GM12874 (cell line): ENCODE data around the gene GRM1.

ENCODE experiments used
- TF ChIP-seq, protein P1 (sequence below): IDR thresholded peaks from 2 replicates; pipeline ENCODE4 v1.5.1; 2011; ENCODE audit warnings: low read depth, mild to moderate bottlenecking, control low read depth, low read length, moderate library complexity; ENCODE audit not compliant: insufficient read depth

The GRM1 gene

DNA sequence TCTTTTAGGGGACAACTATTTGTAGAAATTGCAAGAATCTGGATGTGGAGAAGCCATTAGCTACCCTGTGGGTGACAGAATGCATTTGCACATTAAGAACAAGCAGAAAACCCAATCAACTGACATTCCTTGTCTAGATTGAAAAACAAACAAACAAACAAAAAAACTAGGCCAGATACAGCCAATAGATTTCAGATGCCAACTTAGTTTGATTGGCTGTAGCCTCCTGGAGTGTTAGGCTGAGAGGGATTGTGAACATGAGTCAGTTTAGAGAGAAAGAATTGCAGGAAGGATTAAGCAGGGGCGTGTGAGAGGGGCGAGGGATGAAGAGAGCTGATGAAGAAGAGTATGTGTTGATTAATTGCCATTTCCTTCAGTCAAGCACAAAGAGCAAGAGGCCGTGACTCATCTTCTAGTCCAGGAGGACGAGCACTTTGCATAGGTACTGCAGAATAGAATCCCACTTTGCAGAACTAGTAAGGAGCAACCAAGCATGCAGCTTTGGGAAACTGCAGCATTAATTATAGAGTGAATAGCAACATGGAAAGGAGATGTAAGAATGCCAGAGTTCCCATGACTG, 326.7 kb downstream of the GRM1 start:
- TF ChIP-seq, protein P1, sequence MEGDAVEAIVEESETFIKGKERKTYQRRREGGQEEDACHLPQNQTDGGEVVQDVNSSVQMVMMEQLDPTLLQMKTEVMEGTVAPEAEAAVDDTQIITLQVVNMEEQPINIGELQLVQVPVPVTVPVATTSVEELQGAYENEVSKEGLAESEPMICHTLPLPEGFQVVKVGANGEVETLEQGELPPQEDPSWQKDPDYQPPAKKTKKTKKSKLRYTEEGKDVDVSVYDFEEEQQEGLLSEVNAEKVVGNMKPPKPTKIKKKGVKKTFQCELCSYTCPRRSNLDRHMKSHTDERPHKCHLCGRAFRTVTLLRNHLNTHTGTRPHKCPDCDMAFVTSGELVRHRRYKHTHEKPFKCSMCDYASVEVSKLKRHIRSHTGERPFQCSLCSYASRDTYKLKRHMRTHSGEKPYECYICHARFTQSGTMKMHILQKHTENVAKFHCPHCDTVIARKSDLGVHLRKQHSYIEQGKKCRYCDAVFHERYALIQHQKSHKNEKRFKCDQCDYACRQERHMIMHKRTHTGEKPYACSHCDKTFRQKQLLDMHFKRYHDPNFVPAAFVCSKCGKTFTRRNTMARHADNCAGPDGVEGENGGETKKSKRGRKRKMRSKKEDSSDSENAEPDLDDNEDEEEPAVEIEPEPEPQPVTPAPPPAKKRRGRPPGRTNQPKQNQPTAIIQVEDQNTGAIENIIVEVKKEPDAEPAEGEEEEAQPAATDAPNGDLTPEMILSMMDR: no peak

DNA sequence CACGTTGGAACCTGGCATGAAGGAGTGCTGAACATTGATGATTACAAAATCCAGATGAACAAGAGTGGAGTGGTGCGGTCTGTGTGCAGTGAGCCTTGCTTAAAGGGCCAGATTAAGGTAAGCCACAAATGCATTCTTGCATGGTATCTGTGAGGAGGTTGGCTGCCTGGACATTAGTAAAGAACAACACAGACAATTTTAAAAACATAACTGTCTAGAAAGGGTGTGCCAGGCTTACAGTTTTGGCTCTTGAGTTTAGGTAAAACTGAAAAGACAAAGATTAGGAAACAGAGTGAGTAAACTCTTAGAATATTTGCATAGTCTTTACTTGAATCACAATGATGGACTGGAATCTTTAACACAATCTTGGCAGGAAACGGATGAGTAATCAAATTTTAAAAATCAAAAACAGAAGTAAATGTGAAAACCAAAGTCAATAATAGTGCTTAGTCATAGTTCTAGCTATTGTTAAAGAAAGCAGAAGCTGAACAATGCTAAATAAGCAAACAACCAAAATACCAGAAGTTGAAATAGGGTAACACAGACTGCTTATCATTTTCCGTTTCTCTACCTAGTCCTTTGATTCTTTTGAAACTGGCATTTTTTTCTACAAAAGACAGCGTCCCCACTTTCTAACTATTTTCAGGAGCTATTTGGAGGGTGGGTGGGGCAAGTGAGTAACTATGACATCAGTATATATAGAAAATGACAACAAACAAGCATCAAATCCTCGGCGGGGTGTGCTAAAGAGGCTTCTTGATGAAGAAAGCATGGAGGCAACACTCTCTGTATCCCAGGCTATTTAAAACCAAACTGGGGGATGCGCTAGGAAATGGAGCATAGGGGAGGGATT, 328.9 kb downstream of the GRM1 start:
- TF ChIP-seq, protein P1: no peak

DNA sequence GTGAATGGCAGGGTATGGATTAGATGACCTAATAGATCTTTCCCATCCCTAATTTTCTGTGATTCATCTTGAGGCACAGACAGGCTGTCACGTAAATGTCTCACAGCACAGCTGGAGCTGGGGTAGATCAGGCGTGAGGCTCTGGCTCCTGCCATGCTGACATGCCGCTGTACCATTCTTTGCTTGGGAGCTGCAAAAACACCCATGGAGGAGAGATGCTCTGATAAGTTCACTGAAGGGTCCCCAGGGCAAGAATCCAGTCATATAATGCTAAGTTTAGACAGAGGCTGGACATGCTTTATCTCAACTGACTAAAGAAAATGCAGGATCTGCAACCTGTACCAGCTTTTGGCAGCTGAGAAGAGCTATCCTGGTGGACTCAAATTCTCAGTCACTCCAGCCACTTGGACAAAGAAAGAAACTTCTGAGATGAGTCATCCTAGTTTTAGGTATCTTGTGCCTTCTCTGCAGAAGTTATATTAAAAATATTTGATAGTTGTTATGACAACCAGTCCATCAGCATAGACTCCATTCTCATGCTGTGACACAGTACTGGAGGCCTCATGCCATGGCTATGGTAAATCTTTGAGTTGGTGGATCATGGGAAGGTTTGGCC, 329.7 kb downstream of the GRM1 start:
- TF ChIP-seq, protein P1: no peak

DNA sequence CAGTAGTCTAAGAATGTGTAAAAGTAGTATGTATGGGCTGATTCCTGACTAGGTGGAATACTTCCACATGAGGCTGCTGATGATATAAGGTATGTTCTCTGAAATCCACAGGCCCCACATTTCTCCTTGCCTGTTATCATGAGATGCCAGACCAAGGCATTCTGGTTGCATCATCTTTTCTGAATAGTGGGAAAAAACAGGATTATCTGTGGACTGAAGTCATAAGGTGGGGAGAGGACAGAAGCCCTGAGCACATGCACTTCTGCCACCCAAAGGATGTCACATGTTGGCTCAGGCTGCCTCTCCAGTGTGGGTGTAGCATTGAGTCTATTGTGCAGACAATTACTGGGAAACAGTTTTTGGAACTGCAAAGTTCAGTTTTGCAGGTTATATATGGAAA, 330.3 kb downstream of the GRM1 start:
- TF ChIP-seq, protein P1: no peak

DNA sequence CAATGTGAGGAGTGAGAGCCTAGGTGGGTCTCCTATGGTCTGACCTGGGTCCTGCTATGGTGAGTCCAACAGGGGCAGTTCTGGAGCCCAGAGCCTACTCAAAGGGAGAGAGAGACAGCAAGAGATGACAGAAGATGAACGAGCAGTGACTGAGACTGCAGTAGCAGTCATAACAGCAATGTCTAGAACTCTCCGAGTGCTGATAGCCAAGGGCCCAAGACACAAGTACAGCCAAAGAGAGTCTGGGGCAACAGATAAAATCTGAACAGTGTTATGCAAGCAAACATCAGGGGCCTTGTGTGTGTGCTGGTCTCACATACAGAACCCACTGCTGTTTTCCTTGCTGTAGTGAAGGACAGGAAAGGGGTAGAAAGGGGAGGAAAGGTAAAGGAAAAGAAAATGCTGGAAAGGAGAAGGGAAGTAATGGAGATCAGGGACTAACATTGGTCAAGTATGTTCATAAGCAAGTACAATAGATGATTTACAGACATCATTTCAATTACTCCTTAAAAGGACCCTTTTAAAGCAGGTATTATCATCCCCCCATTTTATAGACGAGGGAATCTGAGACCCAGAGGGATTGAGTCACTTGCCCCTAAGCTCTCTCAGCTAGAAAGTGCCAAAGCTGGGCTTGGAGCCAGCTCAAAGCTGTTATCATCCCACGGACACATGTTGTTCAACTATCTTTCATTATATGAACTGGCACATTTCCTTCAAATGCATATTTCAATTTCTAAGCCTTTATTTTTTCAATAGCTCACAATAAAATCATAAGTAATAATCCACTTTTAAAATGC, 332.5 kb downstream of the GRM1 start:
- TF ChIP-seq, protein P1: no peak

DNA sequence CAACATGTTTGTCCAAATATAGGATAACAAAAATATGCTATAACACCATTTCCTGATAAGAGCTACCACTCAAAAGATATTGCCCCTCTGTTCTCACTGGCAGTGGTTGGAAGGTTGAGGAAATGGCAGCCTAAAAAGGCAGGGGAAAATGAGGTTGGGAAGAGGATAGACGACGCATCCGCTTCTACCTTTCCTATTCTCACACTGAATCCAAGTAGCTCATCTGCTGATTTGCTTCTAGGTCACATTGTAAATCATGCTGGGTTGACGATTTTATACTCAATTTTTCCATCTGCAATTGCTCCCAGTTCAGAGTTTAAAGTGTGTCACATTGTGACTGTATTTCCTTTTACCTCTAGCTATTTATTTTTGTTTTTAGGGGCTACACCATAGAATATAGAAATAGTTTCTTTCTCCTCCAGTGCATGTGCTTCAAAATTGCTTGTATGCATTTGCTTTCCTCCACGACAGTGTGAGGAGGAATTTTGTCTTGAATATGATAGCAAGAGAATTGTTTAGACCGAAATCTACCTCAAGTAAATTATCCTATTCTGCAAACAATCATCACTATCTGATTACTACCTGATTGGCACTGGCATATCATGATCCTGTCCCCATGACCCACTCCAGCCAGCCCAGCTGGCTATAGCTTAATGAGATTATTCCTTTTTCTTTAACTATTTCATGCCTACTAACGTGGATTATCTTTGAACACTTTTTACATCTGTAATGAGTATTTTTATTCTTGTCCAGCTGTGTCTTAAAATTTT, 335.2 kb downstream of the GRM1 start:
- TF ChIP-seq, protein P1: no peak
